ENCODE data around the gene USP25. TPM values are rescaled to one million over a fixed set of nuclear protein-coding genes. Genes with fewer than 3 reads are reported as not detected.

The USP25 gene
- total and polyA plus RNA-seq, 8 donors: 8.2 to 91.6 (median 25.5) TPM

DNA sequence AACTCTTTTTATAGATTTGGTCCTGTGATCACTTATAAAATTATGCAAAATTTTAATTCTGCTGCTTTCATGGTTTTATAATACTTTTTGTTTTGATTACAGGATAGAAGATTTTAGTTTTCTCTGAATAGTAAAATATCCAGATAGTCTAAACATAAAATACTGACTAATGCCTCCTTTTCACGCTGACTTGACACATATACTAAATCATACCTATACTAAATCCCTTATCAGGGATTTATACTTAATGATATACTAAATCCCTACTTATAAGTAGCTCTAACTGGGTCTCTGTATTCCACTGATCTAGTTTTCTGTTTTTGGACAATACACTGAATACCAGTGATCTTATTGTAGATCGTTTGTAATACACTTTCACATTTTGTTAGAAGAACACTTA lies 128.0 kb downstream of the USP25 start:
- H3K4me1 ChIP-seq: peaks cover 0 to 3% (median 0%) of the 10 kb centered on the region in 4 donors
- no peak for DNase-seq
- no peaks in the 10 kb centered on the region for H3K9me3 ChIP-seq
- TF ChIP-seq EP300 (IDR thresholded peaks at IDR 0.05) (no peak), POLR2A (IDR thresholded peaks at IDR 0.05) (no peak), POLR2AphosphoS5 (IDR thresholded peaks at IDR 0.05) (no peak)
- TF ChIP-seq, protein P1, sequence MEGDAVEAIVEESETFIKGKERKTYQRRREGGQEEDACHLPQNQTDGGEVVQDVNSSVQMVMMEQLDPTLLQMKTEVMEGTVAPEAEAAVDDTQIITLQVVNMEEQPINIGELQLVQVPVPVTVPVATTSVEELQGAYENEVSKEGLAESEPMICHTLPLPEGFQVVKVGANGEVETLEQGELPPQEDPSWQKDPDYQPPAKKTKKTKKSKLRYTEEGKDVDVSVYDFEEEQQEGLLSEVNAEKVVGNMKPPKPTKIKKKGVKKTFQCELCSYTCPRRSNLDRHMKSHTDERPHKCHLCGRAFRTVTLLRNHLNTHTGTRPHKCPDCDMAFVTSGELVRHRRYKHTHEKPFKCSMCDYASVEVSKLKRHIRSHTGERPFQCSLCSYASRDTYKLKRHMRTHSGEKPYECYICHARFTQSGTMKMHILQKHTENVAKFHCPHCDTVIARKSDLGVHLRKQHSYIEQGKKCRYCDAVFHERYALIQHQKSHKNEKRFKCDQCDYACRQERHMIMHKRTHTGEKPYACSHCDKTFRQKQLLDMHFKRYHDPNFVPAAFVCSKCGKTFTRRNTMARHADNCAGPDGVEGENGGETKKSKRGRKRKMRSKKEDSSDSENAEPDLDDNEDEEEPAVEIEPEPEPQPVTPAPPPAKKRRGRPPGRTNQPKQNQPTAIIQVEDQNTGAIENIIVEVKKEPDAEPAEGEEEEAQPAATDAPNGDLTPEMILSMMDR (IDR thresholded peaks at IDR 0.05): no peak
- H3K36me3 ChIP-seq: peaks cover 0 to 22% (median 18%) of the 10 kb centered on the region in 4 donors
- no peak overlapping the region for H3K4me3 ChIP-seq
- peak overlapping the region in 1 of 5 donors; percentile 2 for H3K27ac ChIP-seq
- H3K27me3 ChIP-seq: no peaks in the 10 kb centered on the region
- WGBS, 5 donors: 50 to 73% (median 55%) methylated on average over 2 of the region's 2 CpGs
- intact Hi-C loops (cut with DNase I; ENCODE audit: low total_unique reads): no loop called here

DNA sequence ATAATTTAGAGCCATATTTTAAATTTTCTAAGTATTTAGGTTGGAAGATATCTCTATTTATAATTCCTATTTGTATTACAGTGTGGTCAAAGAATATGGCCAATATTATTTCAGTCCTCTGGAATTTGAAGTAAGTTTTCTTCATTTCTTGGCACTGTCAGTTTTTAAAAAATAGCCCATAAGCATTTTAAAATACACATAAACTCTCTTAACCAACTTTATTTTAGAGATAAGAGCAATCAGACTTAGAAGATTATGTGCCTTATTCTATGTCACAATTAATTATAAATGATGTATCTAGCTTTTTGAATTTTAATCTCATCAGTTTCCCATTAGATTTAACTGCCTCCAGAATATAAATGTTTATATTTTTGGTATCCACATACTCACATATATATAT lies 130.8 kb downstream of the USP25 start:
- TF ChIP-seq POLR2AphosphoS5 (IDR thresholded peaks at IDR 0.05) (no peak), EP300 (IDR thresholded peaks at IDR 0.05) (no peak), POLR2A (IDR thresholded peaks at IDR 0.05) (no peak)
- TF ChIP-seq, protein P1 (IDR thresholded peaks at IDR 0.05): no peak
- H3K27me3 ChIP-seq: no peaks in the 10 kb centered on the region
- no peaks in the 10 kb centered on the region for H3K4me1 ChIP-seq
- H3K27ac ChIP-seq: no peak overlapping the region
- no peak overlapping the region for H3K4me3 ChIP-seq
- no peaks in the 10 kb centered on the region for H3K9me3 ChIP-seq
- peaks cover 0 to 17% (median 14%) of the 10 kb centered on the region in 4 donors for H3K36me3 ChIP-seq
- intact Hi-C loops (cut with DNase I; ENCODE audit: low total_unique reads): no loop called here
- no peak for DNase-seq

DNA sequence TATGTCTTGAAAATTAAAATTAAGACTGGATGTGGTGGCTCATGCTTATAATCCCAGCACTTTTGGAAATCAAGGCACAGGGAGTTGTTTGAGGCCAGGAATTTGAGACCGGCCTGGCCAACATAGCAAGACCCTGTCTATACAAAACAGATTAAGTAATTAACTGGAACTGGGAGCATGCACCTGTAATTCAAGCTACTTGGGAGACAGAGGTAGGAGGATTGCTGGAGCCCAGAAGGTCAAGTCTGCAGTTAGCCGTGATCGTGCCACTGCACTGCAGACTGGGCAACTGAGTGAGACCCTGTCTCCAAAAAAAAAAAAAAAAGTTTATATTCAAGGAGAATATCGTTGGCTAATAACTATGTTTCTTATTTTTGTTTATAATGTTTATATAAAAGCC lies 139.2 kb downstream of the USP25 start:
- no peaks in the 10 kb centered on the region for H3K27me3 ChIP-seq
- intact Hi-C loops (cut with DNase I; ENCODE audit: low total_unique reads): no loop called here
- no peak overlapping the region for H3K27ac ChIP-seq
- no peaks in the 10 kb centered on the region for H3K4me1 ChIP-seq
- peaks cover 0 to 73% (median 55%) of the 10 kb centered on the region in 4 donors for H3K36me3 ChIP-seq
- no peak overlapping the region for H3K4me3 ChIP-seq
- no peak for DNase-seq
- no peaks in the 10 kb centered on the region for H3K9me3 ChIP-seq
- WGBS, 5 donors: 83 to 96% (median 95%) methylated on average over 4 of the region's 4 CpGs
- TF ChIP-seq POLR2A (IDR thresholded peaks at IDR 0.05) (no peak), POLR2AphosphoS5 (IDR thresholded peaks at IDR 0.05) (no peak), EP300 (IDR thresholded peaks at IDR 0.05) (no peak)
- TF ChIP-seq, protein P1 (IDR thresholded peaks at IDR 0.05): no peak

DNA sequence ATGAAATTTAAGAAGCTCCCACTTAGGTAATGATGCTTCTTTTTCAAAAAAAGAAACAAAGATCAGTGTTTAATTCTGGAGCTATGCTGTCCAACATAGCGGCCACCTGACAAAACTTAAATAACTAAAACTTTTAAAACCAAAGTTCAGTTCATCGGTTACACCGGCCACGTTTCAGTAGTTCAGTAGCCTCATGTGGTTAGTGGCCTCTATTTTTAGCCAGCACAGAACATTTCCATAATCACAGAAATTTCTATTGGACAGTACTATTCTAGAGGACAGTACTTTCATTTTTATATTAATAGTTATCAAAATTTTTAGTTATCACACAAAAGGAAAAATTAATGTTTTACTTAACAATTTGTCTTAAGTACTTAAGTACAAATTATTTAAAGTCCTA lies 141.0 kb downstream of the USP25 start:
- intact Hi-C loops (cut with DNase I; ENCODE audit: low total_unique reads): no loop called here
- Histone ChIP-seq H3K4me3 (no peak overlapping the region), H3K27ac (no peak overlapping the region), H3K36me3 (peaks cover 5 to 77% (median 64%) of the 10 kb centered on the region in 4 donors), H3K27me3 (no peaks in the 10 kb centered on the region), H3K9me3 (no peaks in the 10 kb centered on the region), H3K4me1 (no peaks in the 10 kb centered on the region)
- DNase-seq: no peak
- WGBS, 5 donors: 89 to 94% (median 91%) methylated on average over 4 of the region's 4 CpGs
- TF ChIP-seq POLR2AphosphoS5 (IDR thresholded peaks at IDR 0.05) (no peak), EP300 (IDR thresholded peaks at IDR 0.05) (no peak), POLR2A (IDR thresholded peaks at IDR 0.05) (no peak)
- TF ChIP-seq, protein P1 (IDR thresholded peaks at IDR 0.05): no peak
